ENCODE measurements around the gene AIRE. TPM values are rescaled to one million over a fixed set of nuclear protein-coding genes. Genes with fewer than 3 reads are reported as not detected.
"Not testable (repeated sequence)": the region's sequence is repeated elsewhere in the genome, so short reads cannot be mapped to it uniquely, and the experiment has no call there.

AIRE gene
- total RNA-seq, 1 donor from 2014 or later = 0.72 TPM

GRCh38 chr21:44265734-44266270, 19.9 kb upstream of the AIRE start:
- DNase-seq (ENCODE audit: low spot score) = no peak

DNA sequence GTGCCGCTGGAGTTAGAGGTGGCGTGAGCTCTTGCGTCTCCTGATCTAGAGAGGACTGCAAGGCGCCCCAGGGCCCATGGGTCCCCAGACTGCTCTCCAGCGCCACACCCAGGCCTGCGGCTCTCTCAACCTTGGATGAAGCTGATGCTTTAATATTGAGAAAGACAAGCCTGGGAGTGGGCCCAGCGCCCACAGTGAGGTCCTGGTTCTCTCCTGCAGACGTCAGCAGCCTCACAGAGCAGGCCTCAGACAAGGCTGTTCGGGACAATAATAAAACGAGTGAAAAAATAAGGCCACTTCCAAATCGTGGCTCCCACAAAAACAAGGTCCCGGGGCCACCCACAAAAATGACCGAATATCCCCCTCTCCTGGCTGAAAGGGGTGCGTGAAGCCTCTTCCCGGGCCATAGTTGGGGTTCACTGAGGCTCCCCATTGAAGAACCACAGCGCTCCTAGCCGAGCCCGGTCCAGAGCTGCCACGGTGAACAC, 18.0 kb upstream of the AIRE start:
- DNase-seq (ENCODE audit: low spot score) = no peak

DNA sequence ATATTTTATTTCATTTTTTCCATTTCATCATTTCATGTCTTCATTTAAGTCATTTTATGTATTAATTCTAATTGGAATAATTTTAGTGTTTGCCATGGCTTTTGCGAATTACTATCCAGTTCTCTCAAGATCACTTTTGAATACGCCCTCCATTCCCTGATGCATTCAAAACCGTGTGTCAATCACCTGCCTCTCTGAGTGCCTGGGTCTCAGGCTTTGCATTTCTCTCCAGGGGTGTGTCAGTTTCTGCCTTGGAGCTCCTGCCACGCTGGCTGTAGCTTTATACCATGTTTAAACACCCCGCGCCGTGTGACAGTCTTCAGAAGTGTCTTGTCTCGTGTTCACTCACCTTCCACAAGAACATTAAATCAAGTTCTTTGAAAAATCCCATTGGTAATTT, 16.6 kb upstream of the AIRE start:
- no peak for DNase-seq (ENCODE audit: low spot score)

GRCh38 chr21:44271558-44272283, 14.0 kb upstream of the AIRE start:
- no peak for DNase-seq (ENCODE audit: low spot score)

GRCh38 chr21:44272284-44272858, 13.3 kb upstream of the AIRE start:
- DNase-seq (ENCODE audit: low spot score) = no peak

DNA sequence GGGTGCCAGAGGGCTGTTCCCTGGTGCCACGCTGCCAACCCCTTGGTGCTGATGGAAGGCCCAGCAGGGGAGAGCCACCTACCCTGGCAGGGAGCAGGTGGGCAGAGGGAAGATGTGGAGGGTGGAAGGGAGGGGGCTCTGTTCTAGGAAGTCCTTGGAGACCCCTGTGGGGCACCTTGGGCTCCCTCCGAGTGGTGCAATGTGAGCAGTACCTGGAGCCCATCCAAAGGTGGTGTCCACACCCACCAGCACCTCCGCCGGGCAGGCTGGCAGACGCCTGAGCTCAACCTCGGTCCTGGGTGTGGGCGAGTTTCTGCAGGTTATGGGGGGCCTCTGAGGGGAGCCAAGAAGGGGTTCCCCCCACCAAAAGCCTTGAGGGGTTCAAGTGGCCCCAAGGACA, 12.6 kb upstream of the AIRE start:
- no peak for DNase-seq (ENCODE audit: low spot score)

GRCh38 chr21:44275041-44275440, 10.6 kb upstream of the AIRE start:
- DNase-seq (ENCODE audit: low spot score) = no peak

- no peak for DNase-seq (ENCODE audit: low spot score)
Measured at GRCh38 chr21:44279354-44280260, 6.1 kb upstream of the AIRE start.

- no peak for DNase-seq (ENCODE audit: low spot score)
Measured at GRCh38 chr21:44281801-44282200, 3.9 kb upstream of the AIRE start.

DNA sequence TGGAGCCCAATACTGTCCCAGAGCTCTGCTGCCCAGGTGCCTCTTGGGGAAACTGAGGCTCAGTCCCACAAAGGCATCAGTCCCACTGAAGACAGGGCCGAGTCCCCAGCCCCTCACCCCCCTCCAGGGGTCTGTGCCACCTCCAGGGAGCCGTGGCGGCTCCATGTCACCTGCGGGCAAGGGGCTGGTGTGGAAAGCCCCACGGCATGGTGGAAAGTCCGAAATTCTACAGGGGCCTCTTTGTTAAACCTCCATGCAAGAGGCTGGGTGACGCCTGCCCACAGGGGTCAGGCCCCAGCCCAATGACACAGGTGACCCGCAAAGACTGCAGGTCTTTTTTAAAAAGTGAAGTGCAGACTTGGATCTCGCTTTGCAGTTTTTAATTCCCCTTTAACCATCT, 3.3 kb upstream of the AIRE start:
- DNase-seq (ENCODE audit: low spot score) = no peak

DNA sequence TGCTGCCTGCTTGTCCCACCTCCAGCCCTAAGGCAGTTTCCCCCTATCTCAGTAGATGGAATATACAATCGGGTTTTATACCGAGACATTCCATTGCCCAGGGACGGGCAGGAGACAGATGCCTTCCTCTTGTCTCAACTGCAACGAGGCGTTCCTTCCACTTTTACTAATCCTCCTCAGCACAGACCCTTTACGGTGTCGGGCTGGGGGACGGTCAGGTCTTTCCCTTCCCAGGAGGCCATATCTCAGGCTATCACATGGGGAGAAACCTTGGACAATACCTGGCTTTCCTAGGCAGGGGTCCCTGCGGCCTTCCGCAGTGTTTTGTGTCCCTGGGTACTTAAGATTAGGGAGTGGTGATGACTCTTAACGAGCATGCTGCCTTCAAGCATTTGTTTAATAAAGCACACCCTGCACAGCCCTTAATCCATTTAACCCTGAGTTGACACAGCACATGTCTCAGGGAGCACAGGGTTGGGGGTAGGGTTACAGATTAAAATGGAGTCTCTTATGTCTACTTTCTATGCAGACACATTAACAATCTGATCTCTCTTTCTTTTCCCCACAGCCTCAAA, 2.4 kb upstream of the AIRE start:
- DNase-seq (ENCODE audit: low spot score) = not testable (repeated sequence)

- no peak for DNase-seq (ENCODE audit: low spot score)
Measured at GRCh38 chr21:44283948-44284347, 1.7 kb upstream of the AIRE start.

GRCh38 chr21:44286086-44286715, 525 bp downstream of the AIRE start:
- DNase-seq (ENCODE audit: low spot score) = no peak

DNA sequence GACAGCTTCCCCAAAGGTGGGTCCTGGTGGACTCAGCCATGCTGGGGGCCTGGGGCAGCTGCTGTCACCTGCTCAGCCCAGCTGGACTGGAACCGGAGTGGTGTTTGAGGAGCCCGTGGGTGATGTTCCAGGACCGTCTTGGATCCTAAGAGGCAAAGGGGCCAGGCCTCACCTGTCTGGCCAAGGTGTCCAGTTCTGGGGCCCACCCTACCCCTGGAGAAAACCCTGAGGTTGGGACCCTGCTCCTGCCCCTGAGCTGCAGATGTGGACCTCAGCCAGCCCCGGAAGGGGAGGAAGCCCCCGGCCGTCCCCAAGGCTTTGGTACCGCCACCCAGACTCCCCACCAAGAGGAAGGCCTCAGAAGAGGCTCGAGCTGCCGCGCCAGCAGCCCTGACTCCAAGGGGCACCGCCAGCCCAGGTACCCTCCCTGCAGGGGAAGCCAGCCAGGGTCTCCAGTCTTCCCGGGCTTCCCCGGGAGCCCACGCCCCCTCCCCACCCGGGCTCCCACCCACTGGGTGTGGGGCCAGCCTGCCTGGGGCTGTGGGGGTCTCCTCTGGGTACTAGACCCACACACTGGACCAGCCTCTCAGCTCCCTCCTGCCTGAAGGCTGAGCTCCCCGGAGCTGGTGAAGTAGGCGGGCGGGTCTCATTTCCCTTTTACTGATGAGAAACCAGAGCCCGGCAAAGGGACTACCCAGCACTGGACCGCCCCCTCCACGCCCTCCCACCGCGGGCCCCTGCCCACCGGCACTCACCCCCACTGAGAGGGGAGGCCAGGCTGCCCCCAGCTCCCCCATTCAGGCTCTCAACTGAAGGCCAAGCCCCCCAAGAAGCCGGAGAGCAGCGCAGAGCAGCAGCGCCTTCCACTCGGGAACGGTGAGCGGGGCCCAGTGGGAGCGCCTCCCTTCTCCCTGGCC, 1.3 kb downstream of the AIRE start:
- DNase-seq (ENCODE audit: low spot score) = no peak

GRCh38 chr21:44288251-44289110, 2.8 kb downstream of the AIRE start:
- no peak for DNase-seq (ENCODE audit: low spot score)

DNA sequence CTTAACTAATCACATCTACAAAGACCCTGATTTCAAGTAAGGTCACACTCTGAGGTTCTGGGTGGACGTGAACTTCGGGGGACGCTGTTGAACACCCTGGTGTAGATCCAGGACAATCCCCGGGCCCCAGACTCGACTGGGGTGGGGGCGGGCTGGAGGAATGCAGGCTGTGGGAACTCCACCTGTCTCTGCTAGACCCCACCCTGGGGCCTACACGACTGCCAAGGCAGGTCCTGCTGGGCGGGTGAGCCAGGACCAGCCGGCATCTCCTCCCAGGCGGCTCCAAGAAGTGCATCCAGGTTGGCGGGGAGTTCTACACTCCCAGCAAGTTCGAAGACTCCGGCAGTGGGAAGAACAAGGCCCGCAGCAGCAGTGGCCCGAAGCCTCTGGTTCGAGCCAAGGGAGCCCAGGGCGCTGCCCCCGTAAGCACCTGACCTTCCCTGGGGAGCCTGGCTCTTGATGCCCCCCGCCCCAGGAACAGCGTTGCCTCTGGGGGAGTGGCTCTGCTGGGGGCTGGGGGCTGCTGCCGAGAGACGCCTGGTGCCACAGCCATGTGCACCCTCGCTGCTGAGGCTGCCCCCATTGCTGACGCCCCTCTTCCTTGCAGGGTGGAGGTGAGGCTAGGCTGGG, 3.8 kb downstream of the AIRE start:
- DNase-seq (ENCODE audit: low spot score) = no peak

DNA sequence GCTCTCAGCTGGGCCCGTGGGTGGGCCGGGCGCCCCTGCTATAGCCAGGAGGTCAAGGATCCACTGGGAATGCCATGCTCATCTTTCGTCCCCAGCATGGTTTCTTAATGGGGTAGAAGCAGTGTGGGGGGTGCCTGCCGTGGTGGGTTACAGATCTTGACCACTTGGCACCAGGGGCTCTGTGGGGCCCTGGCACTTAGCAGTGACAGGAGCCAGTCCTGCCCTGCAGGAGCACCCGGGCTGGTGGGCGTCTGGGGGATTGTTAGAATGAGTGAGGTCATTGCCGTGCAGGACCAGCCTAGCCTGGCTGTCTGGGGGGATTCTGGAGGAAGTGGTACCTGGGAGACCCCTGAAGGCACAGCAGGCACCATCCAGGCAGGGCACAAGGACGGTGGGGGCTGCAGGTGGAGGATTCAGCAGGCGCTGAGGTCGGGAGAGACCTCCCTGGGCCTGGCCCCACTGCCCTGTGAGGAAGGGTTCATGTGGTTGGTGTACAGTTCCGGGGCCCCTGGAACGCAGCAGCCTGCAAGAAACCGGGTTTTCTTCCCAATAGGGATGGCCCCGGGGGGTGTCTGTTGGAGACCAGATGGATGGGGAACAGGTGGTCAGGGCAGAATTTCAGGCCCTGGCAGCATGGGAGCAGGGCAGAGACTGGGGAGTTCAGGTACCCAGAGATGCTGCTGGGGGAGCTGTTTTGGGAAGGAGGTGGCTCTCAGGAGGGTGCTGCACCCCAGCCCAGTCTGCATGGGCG, 4.8 kb downstream of the AIRE start:
- DNase-seq (ENCODE audit: low spot score) = no peak

Data from umbilical cord (tissue), 2 donors.